SK-N-MC (cell line): Measurements from ENCODE around the gene THAP9.

Source experiments
- DNase-seq: peaks from one replicate; pipeline ENCODE4 v3.0.0-alpha.2; 2011; ENCODE audit warnings: low read depth, low spot score
- H3K27ac ChIP-seq: fragments of 200-600 bp; sonication (generic); 2 replicates; pipeline ENCODE4 v1.5.1; 2016; ENCODE audit warnings: mixed run types
- H3K36me3 ChIP-seq: fragments of 200-600 bp; sonication (generic); 2 replicates; pipeline ENCODE4 v1.6.1; 2017; ENCODE audit warnings: antibody characterized with exemption, low read length, mixed read lengths; ENCODE audit not compliant: insufficient read depth
- H3K4me3 ChIP-seq: fragments of 200-600 bp; sonication (generic); 2 replicates; pipeline ENCODE4 v1.5.1; 2016
- H3K9ac ChIP-seq: fragments of 200-600 bp; sonication (generic); 2 replicates; pipeline ENCODE4 v1.8.0; 2017; ENCODE audit warnings: mixed run types, mixed read lengths; ENCODE audit not compliant: insufficient read length
- H3K9me3 ChIP-seq: fragments of 200-600 bp; sonication (generic); 2 replicates; pipeline ENCODE4 v1.6.1; 2017; ENCODE audit warnings: low read depth, mild to moderate bottlenecking, antibody characterized with exemption, low read length, moderate library complexity, mixed read lengths
- EZH2 ChIP-seq: fragments of 200-600 bp; sonication (generic); IDR thresholded peaks from one replicate; pipeline ENCODE4 v1.6.1; 2017; ENCODE audit warnings: antibody characterized with exemption
- FOXP2 ChIP-seq: optimal IDR thresholded peaks from 2 replicates; pipeline ENCODE3; 2011; ENCODE audit warnings: mild to moderate bottlenecking, moderate library complexity; ENCODE audit not compliant: insufficient read depth; ENCODE audit errors: extremely low read length, control extremely low read depth
- POLR2AphosphoS5 ChIP-seq: IDR thresholded peaks from 2 replicates; pipeline ENCODE4 v1.6.1; 2012; ENCODE audit warnings: mild to moderate bottlenecking, low read depth, low read length, borderline replicate concordance

Gene THAP9

GRCh38 chr4:82921795-82922194 lies 21.3 kb downstream of the THAP9 start:
- Histone ChIP-seq H3K9ac (no peak overlapping the region), H3K4me3 (no peak overlapping the region), H3K9me3 (no peaks in the 10 kb centered on the region), H3K27ac (no peak overlapping the region), H3K36me3 (peaks cover 12% of the 10 kb centered on the region)
- TF ChIP-seq EZH2 (no peak), POLR2AphosphoS5 (no peak), FOXP2 (no peak)
- no peak for DNase-seq

- TF ChIP-seq EZH2 (no peak), POLR2AphosphoS5 (no peak), FOXP2 (no peak)
- Histone ChIP-seq H3K27ac (no peak overlapping the region), H3K9me3 (no peaks in the 10 kb centered on the region), H3K9ac (no peak overlapping the region), H3K4me3 (no peak overlapping the region), H3K36me3 (peaks cover 30% of the 10 kb centered on the region)
- DNase-seq, result no peak
Measured at GRCh38 chr4:82930848-82931755, 30.6 kb downstream of the THAP9 start.

- peaks cover 53% of the 10 kb centered on the region for H3K36me3 ChIP-seq
- H3K4me3 ChIP-seq, result no peak overlapping the region
- no peaks in the 10 kb centered on the region for H3K9me3 ChIP-seq
- DNase-seq, result no peak
- H3K9ac ChIP-seq, result no peak overlapping the region
- H3K27ac ChIP-seq, result no peak overlapping the region
- TF ChIP-seq EZH2 (no peak), POLR2AphosphoS5 (no peak), FOXP2 (no peak)
Measured at GRCh38 chr4:82934441-82934840, 33.9 kb downstream of the THAP9 start.

- TF ChIP-seq EZH2 (no peak), FOXP2 (no peak)
- Histone ChIP-seq H3K36me3 (peaks cover 46% of the 10 kb centered on the region), H3K9me3 (no peaks in the 10 kb centered on the region), H3K27ac (no peak overlapping the region), H3K9ac (no peak overlapping the region), H3K4me3 (no peak overlapping the region)
- no peak for DNase-seq
Measured at GRCh38 chr4:82939414-82939813, 38.9 kb downstream of the THAP9 start.

GRCh38 chr4:82947498-82947897 lies 47.0 kb downstream of the THAP9 start:
- peaks cover 10% of the 10 kb centered on the region for H3K36me3 ChIP-seq
- H3K9ac ChIP-seq, result no peak overlapping the region
- H3K9me3 ChIP-seq, result no peaks in the 10 kb centered on the region
- H3K4me3 ChIP-seq, result no peak overlapping the region
- DNase-seq, result no peak
- H3K27ac ChIP-seq, result no peak overlapping the region
- TF ChIP-seq EZH2, result no peak
- no peak for TF ChIP-seq POLR2AphosphoS5
- TF ChIP-seq FOXP2, result no peak

GRCh38 chr4:82948647-82949204 lies 48.2 kb downstream of the THAP9 start:
- H3K9me3 ChIP-seq, result no peaks in the 10 kb centered on the region
- H3K9ac ChIP-seq, result no peak overlapping the region
- TF ChIP-seq FOXP2 (no peak), EZH2 (no peak), POLR2AphosphoS5 (no peak)
- H3K4me3 ChIP-seq, result no peak overlapping the region
- H3K36me3 ChIP-seq, result peaks cover 12% of the 10 kb centered on the region
- H3K27ac ChIP-seq, result no peak overlapping the region
- no peak for DNase-seq

- peaks cover 7% of the 10 kb centered on the region for H3K36me3 ChIP-seq
- no peak for DNase-seq
- H3K9ac ChIP-seq, result no peak overlapping the region
- H3K9me3 ChIP-seq, result no peaks in the 10 kb centered on the region
- no peak overlapping the region for H3K27ac ChIP-seq
- H3K4me3 ChIP-seq, result no peak overlapping the region
- TF ChIP-seq EZH2, result no peak
Measured at GRCh38 chr4:82951196-82951595, 50.7 kb downstream of the THAP9 start.

- peaks cover 6% of the 10 kb centered on the region; the same call in 1 of the 2 replicates for H3K36me3 ChIP-seq
- H3K9ac ChIP-seq, result no peak overlapping the region
- H3K9me3 ChIP-seq, result no peaks in the 10 kb centered on the region
- TF ChIP-seq EZH2, result no peak
- DNase-seq, result no peak
- no peak overlapping the region for H3K4me3 ChIP-seq
- no peak overlapping the region for H3K27ac ChIP-seq
Measured at GRCh38 chr4:82954212-82954611, 53.7 kb downstream of the THAP9 start.

- TF ChIP-seq FOXP2, result no peak
- no peak for TF ChIP-seq POLR2AphosphoS5
- no peak for TF ChIP-seq EZH2
- H3K4me3 ChIP-seq, result no peak overlapping the region
- H3K9me3 ChIP-seq, result no peaks in the 10 kb centered on the region
- no peak for DNase-seq
- no peak overlapping the region for H3K27ac ChIP-seq
- H3K36me3 ChIP-seq, result peaks cover 25% of the 10 kb centered on the region
- H3K9ac ChIP-seq, result no peak overlapping the region
Measured at GRCh38 chr4:82957045-82957444, 56.5 kb downstream of the THAP9 start.
